GM12891 (cell line): ENCODE data around the gene PCDHB1. TPM values are rescaled to one million over a fixed set of nuclear protein-coding genes. Genes with fewer than 3 reads are reported as not detected.

ENCODE experiments used
- DNase-seq: peaks from one replicate; pipeline ENCODE4 v3.0.0; 2011; ENCODE audit warnings: low spot score; ENCODE audit not compliant: insufficient read length
- FAIRE-seq: peaks from 2 replicates; lab custom pipeline; 2011; peaks lifted over from hg19 to GRCh38; lab: Jason Lieb, UNC
- PAX5 ChIP-seq: IDR thresholded peaks from 2 replicates; pipeline ENCODE4 v1.6.1; 2011; ENCODE audit warnings: low read length, moderate library complexity, mild to moderate bottlenecking; ENCODE audit not compliant: insufficient read depth, severe bottlenecking
- POLR2A ChIP-seq: IDR thresholded peaks from 2 replicates; pipeline ENCODE4 v1.6.1; 2011; ENCODE audit warnings: low read depth, low read length, control low read depth
- POLR2AphosphoS5 ChIP-seq: IDR thresholded peaks from 2 replicates; pipeline ENCODE4 v1.6.1; 2011; ENCODE audit warnings: low read depth, low read length, control low read depth
- POU2F2 ChIP-seq: IDR thresholded peaks from 2 replicates; pipeline ENCODE4 v1.6.1; 2011; ENCODE audit warnings: low read depth, mild to moderate bottlenecking, control low read depth, low read length, moderate library complexity
- SPI1 ChIP-seq: IDR thresholded peaks from 2 replicates; pipeline ENCODE4 v1.6.1; 2011; ENCODE audit warnings: low read depth, low read length, control low read depth
- TAF1 ChIP-seq: IDR thresholded peaks from 2 replicates; pipeline ENCODE4 v1.6.1; 2011; ENCODE audit warnings: low read depth, low read length, control low read depth
- polyA plus RNA-seq: library from polyadenylated mRNA; unstranded; fragments of >200 nt; gene quantifications from one replicate; pipeline ENCODE4 v1.2.1, GENCODE V29; 2012; ENCODE audit warnings: low read depth, missing spikeins, inconsistent platforms; ENCODE audit not compliant: missing spikeins

Gene PCDHB1, protein sequence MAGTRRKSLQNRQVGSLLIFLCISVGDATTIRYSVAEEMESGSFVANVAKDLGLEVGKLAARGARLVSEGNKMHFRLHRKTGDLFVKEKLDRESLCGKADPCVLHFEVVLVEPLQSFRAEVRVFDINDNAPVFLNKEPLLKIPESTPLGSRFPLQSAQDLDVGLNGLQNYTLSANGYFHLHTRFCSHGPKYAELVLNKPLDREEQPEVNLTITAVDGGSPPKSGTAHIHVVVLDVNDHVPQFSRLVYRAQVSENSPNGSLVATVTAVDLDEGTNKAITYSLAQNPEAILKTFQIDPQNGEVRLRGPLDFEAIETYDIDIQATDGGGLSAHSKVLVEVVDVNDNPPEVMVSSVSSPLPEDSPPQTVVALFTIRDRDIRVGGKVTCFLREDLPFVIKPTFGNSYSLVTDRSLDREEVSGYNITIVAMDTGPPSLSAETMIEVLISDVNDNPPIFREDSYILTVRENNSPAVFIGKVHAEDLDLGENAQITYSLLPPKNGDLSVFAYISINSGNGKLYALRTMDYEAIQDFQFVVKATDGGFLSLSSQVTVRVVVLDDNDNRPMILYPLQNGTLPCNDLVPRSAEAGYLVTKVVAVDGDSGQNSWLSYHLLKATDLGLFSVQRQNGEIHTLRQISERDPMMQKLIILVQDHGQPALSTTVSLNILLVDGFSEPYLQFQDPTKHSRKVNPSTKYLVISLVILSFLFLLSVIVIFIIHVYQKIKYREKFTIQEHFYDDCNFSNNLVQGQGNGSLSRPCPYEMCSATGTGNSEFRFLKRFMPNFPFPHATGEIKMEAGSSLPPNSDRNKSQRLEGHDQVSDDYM
- polyA plus RNA-seq, result not detected

DNA sequence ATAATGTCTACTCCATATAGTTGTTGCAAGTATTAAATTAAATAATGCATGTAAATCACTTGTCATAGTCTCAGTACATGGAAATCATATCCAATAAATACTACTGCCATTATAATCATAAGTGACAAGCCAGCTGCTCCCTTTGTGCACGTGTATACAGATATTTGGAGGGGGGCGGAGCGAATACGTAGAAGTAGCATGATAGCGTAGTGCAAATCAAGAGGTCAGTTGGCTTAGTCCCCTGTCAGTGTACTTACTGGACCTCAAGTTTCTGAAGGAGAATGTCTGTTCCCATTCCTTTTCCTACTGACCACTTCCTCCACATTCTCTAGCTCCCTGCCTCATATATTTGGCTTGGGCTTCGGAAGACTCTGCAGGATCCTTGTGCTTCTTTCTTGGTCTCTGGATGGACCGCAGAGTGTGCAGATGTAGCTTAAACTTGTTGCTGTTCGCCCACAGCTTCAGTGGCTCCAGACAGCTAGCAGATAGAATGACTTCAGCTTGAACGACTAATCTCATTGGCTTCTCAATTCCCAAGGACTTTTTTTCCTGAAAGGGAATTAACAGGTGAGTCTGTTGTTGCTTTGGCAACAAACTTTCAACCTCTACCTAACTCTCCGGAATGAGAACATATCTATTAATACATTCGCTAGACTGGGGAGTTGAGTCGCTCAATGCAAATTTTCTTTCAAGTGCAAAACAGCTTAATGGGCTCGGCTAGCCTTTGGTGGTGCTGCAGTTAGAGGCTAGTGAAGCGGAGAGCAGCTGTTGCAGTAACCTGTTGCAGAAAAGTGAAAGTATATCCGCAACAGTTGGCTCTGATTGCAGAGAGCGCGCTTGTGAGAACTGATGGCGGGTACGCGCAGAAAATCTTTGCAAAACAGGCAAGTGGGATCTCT, at the start of gene PCDHB1:
Gene PCDHB1 (plus strand): TSS at position 753 of the 899 bp plus-strand sequence. CDS start 97 bp downstream, at position 850.
- TF ChIP-seq POLR2AphosphoS5, result no peak
- no peak for TF ChIP-seq POLR2A
- TF ChIP-seq POU2F2, result no peak
- TF ChIP-seq PAX5, result no peak
- no peak for TF ChIP-seq SPI1
- TF ChIP-seq TAF1, result no peak
- FAIRE-seq (no peak), DNase-seq (no peak)

- FAIRE-seq (no peak), DNase-seq (no peak)
- TF ChIP-seq POU2F2 (no peak), TAF1 (no peak), POLR2A (no peak), SPI1 (no peak), PAX5 (no peak)
Measured at GRCh38 chr5:141001446-141001843, 49.7 kb upstream of the PCDHB1 start.

DNA sequence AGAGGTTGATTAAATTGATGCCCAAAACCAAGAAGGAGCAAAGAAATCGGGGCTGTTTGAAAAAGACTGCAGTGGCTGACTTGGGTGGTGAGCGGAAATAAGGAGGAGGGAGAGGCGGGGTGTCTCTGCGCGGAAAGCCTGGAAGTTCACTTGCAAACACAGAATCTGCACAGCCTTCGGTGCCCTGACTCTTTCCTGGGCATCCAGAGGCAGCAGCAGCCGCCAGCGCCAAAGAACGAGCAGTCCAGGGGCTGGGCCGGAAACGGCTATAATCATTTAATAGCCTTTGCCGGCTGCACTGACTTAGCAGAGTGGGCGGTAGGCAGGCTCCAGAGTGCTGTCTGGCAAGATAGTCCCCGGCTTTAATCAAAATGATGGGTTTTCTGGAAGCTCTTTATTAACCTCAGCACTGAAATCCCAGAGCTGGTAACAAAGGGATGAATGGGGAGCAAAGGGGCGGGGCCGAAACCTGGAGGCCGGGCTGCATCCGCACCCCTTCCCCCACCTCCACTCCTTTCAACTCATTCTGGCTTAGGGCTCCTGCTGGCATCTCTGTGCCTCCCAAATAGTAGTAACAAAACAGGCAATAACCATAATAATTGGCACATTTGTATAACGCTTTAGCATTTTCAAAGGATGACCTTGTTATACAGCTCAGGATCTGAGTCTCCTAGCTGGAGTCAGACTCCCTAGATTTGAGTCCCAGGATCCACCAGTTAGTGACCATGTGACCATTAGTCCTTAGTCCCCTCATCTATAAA, 49.1 kb upstream of the PCDHB1 start:
- FAIRE-seq (no peak), DNase-seq (no peak)
- TF ChIP-seq POU2F2, result no peak
- no peak for TF ChIP-seq PAX5
- no peak for TF ChIP-seq SPI1
- TF ChIP-seq POLR2A, result no peak
- TF ChIP-seq TAF1, result no peak
- no peak for TF ChIP-seq POLR2AphosphoS5

- FAIRE-seq, result no peak
- TF ChIP-seq POLR2AphosphoS5 (no peak), PAX5 (no peak), TAF1 (no peak), SPI1 (no peak), POU2F2 (no peak), POLR2A (no peak)
- DNase-seq, result no peak
Measured at GRCh38 chr5:141002605-141002965, 48.6 kb upstream of the PCDHB1 start.

GRCh38 chr5:141003031-141003430, 48.1 kb upstream of the PCDHB1 start:
- DNase-seq (no peak), FAIRE-seq (no peak)
- TF ChIP-seq SPI1 (no peak), POLR2AphosphoS5 (no peak), TAF1 (no peak), POU2F2 (no peak), POLR2A (no peak)

DNA sequence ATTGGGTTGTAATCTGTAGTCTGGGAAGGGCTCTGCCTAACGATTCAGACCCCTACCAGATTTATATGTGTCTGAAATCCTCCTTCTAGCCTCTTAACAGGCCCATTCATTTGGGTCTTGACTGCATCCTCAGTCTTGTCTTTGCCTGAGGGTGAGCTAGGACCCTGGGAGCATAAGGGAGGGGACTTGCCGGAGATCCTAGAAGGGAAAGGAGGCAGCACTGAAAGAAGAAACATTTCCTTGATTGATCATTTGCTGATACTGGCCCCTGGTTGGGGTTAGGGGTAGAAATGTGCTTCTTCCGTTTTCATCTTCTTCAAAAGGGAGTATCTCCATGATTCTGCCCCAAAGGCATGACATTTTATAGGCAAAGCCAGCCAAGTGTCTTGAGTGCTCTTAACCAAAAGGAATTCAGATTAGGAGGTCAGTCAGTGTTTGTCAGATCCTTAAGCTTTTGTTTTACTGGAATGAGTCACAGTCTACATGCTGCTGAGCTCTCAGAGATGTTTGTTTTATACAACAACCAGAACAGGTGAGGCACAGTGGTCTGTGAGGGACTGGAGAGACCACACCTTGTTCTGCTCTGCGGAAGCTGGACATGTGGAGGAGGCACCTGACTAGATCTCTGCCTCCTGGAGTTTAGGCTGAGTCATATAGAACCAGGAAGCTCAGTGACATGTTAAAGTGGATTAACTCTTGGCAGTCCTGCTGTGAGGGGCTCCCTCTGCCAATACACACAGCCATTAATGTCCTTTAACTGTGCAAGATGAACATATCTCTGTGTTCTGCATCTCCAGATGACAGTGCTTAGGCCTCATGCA, 47.2 kb upstream of the PCDHB1 start:
- no peak for FAIRE-seq
- TF ChIP-seq TAF1 (no peak), POLR2A (no peak), PAX5 (no peak), POLR2AphosphoS5 (no peak), POU2F2 (no peak), SPI1 (no peak)
- no peak for DNase-seq

GRCh38 chr5:141007791-141008190, 43.4 kb upstream of the PCDHB1 start:
- FAIRE-seq (no peak), DNase-seq (no peak)
- TF ChIP-seq SPI1 (no peak), POLR2AphosphoS5 (no peak), PAX5 (no peak), POU2F2 (no peak), TAF1 (no peak), POLR2A (no peak)
